Mucosa of descending colon (tissue), 3 donors: ENCODE data around the gene IL11RA. TPM values are rescaled to one million over a fixed set of nuclear protein-coding genes. Genes with fewer than 3 reads are reported as not detected.
A peak's percentile ranks its signal among the peaks of the same experiment; 100 is the strongest.

Source experiments
- ATAC-seq: fragments of 200-7000 bp; cut with Tn5 transposase; one replicate; pipeline ENCODE4 v1.9.1; 2020; ENCODE audit warnings: mild to moderate bottlenecking, moderate library complexity
- DNase-seq, 3 donors: peaks; one replicate each; pipeline ENCODE4 v3.0.0-alpha.2; 2020
- H3K36me3 ChIP-seq: fragments of 200-600 bp; one replicate; pipeline ENCODE4 v1.8.0; 2021; ENCODE audit warnings: low read depth, mild to moderate bottlenecking
- H3K4me1 ChIP-seq: fragments of 200-600 bp; one replicate; pipeline ENCODE4 v1.8.0; 2021; ENCODE audit warnings: low read depth, mild to moderate bottlenecking
- H3K4me3 ChIP-seq: fragments of 200-600 bp; one replicate; pipeline ENCODE4 v1.8.0; 2021; ENCODE audit warnings: mild to moderate bottlenecking
- H3K9me3 ChIP-seq: fragments of 200-600 bp; one replicate; pipeline ENCODE4 v1.8.0; 2021; ENCODE audit warnings: mild to moderate bottlenecking
- intact Hi-C, 2 donors: fragments of 100-400 bp; cut with DNase I in 1 of 2; cut with micrococcal nuclease in 1 of 2; formaldehyde crosslinking; loops; one replicate each; pipeline versions ENCODE4 v1.11.0 to v1.11.1; 2022; cut with DNase I, micrococcal nuclease
- total RNA-seq, 3 donors: library from RNA; stranded (reverse); fragmentation: NEBNext Ultra II Directional in 2 of 3; extraction: Animal tissue kit (Norgen Biotek cat#: 25700) in 2 of 3; gene quantifications; one replicate each; pipeline versions ENCODE4 v1.2.1 to v1.2.4, GENCODE V29; 2021 to 2023
- TF ChIP-seq, protein P1 (sequence below): fragments of 200-600 bp; IDR thresholded peaks from one replicate; pipeline ENCODE4 v1.8.0; 2022; ENCODE audit warnings: antibody characterized with exemption, mild to moderate bottlenecking
- donor health status: DM: no; HTN: no; CAD: no; lungs with moderate emphysema.
- donor health status: DM: no; HTN: no; CAD: no.
- donor health status: DM: no; HTN: yes; CAD: no.

IL11RA gene
- total RNA-seq, 3 donors from 2014 or later: 18.8 to 57.4 (median 41.0) TPM

DNA sequence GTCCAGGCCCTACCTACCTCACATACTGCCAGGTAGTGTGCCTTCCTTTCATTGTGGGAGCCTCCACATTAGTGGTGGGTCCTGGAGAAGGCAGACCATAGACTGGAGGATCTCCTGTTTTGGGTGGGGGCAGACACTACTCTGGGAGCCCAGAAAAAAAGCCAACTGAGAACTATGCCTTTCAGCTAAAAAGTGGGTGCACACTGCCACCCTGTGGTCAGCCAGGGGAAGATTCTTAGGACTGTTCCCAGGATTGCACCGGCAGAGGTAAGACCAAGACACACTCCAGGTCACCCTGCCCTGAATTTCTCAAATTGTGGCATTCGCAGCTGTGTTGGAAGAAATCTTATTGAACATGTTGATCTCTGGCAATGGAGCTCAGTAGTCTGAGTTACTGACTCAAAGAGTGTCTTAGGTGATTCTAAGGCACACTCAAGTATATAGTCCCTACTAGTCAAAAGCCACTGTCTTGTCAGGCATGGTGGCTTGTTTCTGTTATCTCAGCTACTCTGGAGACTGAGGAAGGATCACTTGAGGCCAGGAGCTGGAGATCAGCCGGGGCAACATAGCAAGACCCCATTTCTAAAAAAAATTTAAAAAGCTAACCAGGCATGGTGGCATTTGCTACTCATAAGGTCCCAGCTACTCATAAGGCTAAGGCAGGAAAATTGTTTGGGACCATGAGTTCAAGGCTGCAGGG is 18.0 kb upstream of the IL11RA start:
- TF ChIP-seq, protein P1, sequence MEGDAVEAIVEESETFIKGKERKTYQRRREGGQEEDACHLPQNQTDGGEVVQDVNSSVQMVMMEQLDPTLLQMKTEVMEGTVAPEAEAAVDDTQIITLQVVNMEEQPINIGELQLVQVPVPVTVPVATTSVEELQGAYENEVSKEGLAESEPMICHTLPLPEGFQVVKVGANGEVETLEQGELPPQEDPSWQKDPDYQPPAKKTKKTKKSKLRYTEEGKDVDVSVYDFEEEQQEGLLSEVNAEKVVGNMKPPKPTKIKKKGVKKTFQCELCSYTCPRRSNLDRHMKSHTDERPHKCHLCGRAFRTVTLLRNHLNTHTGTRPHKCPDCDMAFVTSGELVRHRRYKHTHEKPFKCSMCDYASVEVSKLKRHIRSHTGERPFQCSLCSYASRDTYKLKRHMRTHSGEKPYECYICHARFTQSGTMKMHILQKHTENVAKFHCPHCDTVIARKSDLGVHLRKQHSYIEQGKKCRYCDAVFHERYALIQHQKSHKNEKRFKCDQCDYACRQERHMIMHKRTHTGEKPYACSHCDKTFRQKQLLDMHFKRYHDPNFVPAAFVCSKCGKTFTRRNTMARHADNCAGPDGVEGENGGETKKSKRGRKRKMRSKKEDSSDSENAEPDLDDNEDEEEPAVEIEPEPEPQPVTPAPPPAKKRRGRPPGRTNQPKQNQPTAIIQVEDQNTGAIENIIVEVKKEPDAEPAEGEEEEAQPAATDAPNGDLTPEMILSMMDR: peak; percentile 83
- peak; percentile 35 for ATAC-seq
- Histone ChIP-seq H3K4me3 (no peak overlapping the region), H3K36me3 (no peaks in the 10 kb centered on the region), H3K4me1 (peaks cover 24% of the 10 kb centered on the region), H3K9me3 (no peaks in the 10 kb centered on the region)
- intact Hi-C loops: no loop called here
- DNase-seq: peak in 2 of 3 donors; percentile 71 to 79

DNA sequence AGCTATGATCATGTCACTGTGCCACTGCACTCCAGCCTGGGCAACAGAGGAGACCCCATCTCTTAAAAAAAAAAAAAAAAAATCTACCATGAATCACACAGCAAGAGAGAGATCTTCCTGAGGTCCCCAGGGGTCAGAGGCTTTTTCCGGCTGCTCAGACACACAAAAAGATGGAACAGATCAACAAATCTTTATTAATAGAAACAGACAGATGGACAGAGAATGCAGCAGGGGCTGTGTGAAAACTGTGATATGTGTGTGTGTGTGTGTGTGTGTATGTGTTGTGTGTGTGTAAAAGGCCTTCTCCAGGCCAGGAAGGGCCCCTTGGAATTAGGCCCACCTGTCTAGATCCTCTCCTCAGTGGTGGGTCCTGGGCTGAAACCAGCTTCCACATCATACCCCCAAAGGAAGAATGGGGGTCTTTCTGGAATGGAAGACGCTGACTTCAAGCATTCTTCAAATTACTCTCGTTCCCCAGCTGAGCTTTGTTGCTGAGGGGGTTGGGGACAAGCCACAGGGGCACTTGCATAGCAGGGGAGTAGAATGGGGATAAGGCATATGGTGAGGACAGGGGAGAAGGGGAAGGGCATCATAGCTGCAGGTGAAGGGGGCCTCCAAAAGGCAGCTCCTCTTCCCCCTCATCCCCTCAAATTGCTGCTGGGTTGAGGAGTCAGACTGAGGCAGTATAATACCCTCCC is 17.3 kb upstream of the IL11RA start:
- DNase-seq (no peak), ATAC-seq (no peak)
- no peak overlapping the region for H3K4me3 ChIP-seq
- H3K36me3 ChIP-seq: no peaks in the 10 kb centered on the region
- intact Hi-C loops: no loop called here
- H3K9me3 ChIP-seq: no peaks in the 10 kb centered on the region
- TF ChIP-seq, protein P1: no peak
- peaks cover 20% of the 10 kb centered on the region for H3K4me1 ChIP-seq

DNA sequence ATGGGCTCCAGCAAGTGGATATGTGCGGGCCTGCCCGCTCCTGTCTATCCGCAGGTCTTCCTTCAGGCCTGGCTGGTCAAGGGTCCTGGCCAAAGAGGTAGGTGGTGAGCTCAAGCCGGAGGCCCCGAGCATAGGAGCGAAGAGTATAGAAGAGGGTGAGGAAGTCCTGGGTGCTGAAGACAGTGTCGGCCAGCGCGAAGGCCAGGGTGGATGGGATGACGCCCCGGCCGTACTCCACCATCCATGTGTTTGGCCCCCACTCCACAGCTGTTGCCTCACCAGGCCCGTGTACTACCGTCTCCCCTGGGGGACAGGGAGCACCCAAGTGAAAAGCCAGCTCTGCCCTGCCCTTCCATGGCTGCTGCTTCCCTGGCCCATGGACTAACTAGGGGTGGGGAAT is 16.4 kb upstream of the IL11RA start:
- ATAC-seq: no peak
- Histone ChIP-seq H3K36me3 (no peaks in the 10 kb centered on the region), H3K4me1 (peaks cover 15% of the 10 kb centered on the region), H3K9me3 (no peaks in the 10 kb centered on the region), H3K4me3 (no peak overlapping the region)
- TF ChIP-seq, protein P1: no peak
- no peak for DNase-seq
- intact Hi-C loops: no loop called here

DNA sequence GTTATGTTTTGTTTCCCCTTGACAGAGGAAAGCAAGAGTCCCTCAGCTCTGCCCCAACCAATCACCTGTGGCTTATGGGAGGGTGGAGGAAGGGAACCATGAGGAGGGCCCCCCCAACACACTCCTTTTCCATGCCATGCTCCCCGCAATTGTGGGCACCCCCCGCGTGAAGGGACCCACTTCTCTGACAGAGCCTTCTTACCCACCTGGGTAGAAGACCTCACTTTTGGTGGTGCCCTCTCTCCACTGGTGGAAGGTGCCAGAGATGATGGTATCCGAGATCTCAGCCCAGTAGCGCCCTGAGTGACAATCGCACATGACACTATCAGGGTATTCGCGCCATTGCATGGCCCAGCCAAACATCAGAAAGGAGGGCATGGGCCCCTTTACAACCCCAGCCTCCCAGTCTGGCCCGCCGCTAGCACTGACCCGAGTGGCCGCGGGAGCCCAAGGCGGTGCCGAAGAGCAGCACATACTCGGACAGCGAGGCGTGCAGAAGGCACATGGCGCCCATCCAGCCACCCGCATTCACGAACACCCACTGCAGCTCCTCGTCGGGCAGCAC is 15.1 kb upstream of the IL11RA start:
- Histone ChIP-seq H3K9me3 (no peaks in the 10 kb centered on the region), H3K36me3 (no peaks in the 10 kb centered on the region), H3K4me3 (peak overlapping the region; percentile 38), H3K4me1 (peaks cover 11% of the 10 kb centered on the region)
- TF ChIP-seq, protein P1: no peak
- intact Hi-C loops: no loop called here
- DNase-seq: no peak
- no peak for ATAC-seq

DNA sequence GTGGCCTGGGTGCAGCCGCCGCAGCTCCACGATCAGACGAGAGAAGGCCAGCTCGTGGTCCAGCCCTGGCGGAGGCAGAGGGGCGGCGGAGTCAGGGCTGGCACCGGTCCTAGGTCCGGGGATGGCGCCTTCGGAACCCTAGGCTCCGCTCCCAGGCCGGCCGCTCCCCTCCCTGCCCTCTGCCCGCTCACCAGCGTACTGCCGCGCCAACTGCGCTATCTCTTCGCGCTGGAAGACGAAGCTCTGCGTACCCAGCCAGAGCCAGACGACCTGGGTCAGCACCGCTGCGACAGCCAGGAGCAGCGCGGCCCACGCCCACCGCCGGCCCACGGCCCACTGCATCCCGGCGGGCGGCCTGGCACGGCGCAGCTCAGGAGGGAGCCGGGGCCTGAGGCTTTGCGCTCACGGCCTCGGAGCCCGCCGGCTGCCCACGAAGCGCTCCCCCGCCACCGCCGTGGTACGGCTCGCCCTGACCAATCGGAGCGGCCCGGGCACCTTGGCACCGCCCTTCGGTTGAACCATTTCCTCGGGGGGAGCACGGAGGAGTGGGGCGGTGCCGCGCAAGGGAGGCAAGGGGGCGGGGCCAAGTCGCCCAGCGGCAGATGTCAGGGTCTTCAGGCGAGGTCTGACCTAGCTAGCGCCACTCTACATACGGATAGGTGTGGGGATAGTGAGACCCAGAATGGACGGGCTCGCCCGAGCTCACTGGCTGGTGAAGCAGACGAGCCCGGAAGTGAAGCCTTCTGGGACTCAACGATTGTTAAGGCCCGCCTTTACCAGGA is 14.4 kb upstream of the IL11RA start, which contains the start of gene SIGMAR1:
Gene SIGMAR1, minus strand, starts transcription at position 432 of the 782 bp plus-strand sequence. Its CDS starts 90 bp downstream, at position 342.
- TF ChIP-seq, protein P1: peak; percentile 23
- no peaks in the 10 kb centered on the region for H3K36me3 ChIP-seq
- intact Hi-C loops: no loop called here

More for the DNA sequence above, 14.4 kb upstream of the IL11RA start, which contains the start of gene SIGMAR1:
- ATAC-seq (peak; percentile 98), DNase-seq (peak; percentile 95 to 97 (median 95))
- peaks cover 11% of the 10 kb centered on the region for H3K4me1 ChIP-seq
- no peaks in the 10 kb centered on the region for H3K9me3 ChIP-seq
- peak within 1 kb of the TSS; percentile 38 for H3K4me3 ChIP-seq
